Trophoblast cell (in vitro differentiated cells and primary cell): ENCODE data around the gene TACC2.

ENCODE experiments used
- DNase-seq, 2 donors: peaks; one replicate each; pipeline ENCODE4 v3.0.0-alpha.2; 2016
- H2AFZ ChIP-seq: 2 replicates; pipeline ENCODE4 v1.6.1; 2013; ENCODE audit warnings: low read length, moderate library complexity, mild to moderate bottlenecking; ENCODE audit not compliant: insufficient read depth, poor library complexity
- H2AK5ac ChIP-seq: 2 replicates; pipeline ENCODE4 v1.6.1; 2013; ENCODE audit warnings: mild to moderate bottlenecking, low read length
- H2BK120ac ChIP-seq: 2 replicates; pipeline ENCODE4 v1.6.1; 2013; ENCODE audit warnings: low read length, mild to moderate bottlenecking, moderate library complexity; ENCODE audit not compliant: insufficient read depth, poor library complexity
- H2BK12ac ChIP-seq: 2 replicates; pipeline ENCODE4 v1.6.1; 2013; ENCODE audit warnings: mild to moderate bottlenecking, low read length, moderate library complexity
- H2BK5ac ChIP-seq: 2 replicates; pipeline ENCODE4 v1.6.1; 2013; ENCODE audit warnings: low read length, low read depth, moderate library complexity, mild to moderate bottlenecking; ENCODE audit not compliant: poor library complexity
- H3K14ac ChIP-seq: 2 replicates; pipeline ENCODE4 v1.6.1; 2013; ENCODE audit warnings: mild to moderate bottlenecking, low read length
- H3K18ac ChIP-seq: 2 replicates; pipeline ENCODE4 v1.6.1; 2013; ENCODE audit warnings: mild to moderate bottlenecking, low read length
- H3K23ac ChIP-seq: 2 replicates; pipeline ENCODE4 v1.6.1; 2013; ENCODE audit warnings: low read length
- H3K27ac ChIP-seq: 2 replicates; pipeline ENCODE4 v1.5.1; 2013; ENCODE audit warnings: low read depth, mild to moderate bottlenecking, inconsistent platforms, low read length, moderate library complexity
- H3K27me3 ChIP-seq: 2 replicates; pipeline ENCODE4 v1.6.1; 2013; ENCODE audit warnings: inconsistent platforms, mild to moderate bottlenecking, low read length, moderate library complexity; ENCODE audit not compliant: insufficient read depth
- H3K36me3 ChIP-seq, 2 experiments: 1 replicate in 1 of 2; 2 replicates in 1 of 2; pipeline ENCODE4 v1.6.1; 2013; ENCODE audit warnings: low read length in 2 of 2, mild to moderate bottlenecking in 2 of 2, moderate library complexity in 1 of 2; ENCODE audit not compliant: insufficient read depth in 2 of 2, control insufficient read depth in 1 of 2
- H3K4ac ChIP-seq: 2 replicates; pipeline ENCODE4 v1.6.1; 2013; ENCODE audit warnings: low read depth, mild to moderate bottlenecking, low read length, moderate library complexity
- H3K4me1 ChIP-seq, 2 experiments: 1 replicate in 1 of 2; 2 replicates in 1 of 2; pipeline ENCODE4 v1.6.1; 2013; ENCODE audit warnings: low read length in 2 of 2, mild to moderate bottlenecking in 2 of 2, moderate library complexity in 1 of 2; ENCODE audit not compliant: insufficient read depth in 2 of 2, control insufficient read depth in 1 of 2
- H3K4me2 ChIP-seq: 2 replicates; pipeline ENCODE4 v1.6.1; 2013; ENCODE audit warnings: inconsistent platforms, mild to moderate bottlenecking, low read length, moderate library complexity
- H3K4me3 ChIP-seq: 2 replicates; pipeline ENCODE4 v1.5.1; 2013; ENCODE audit warnings: mild to moderate bottlenecking, low read depth, low read length, inconsistent platforms
- H3K79me1 ChIP-seq: one replicate; pipeline ENCODE4 v1.6.1; 2013; ENCODE audit warnings: low read length
- H3K79me2 ChIP-seq: 2 replicates; pipeline ENCODE4 v1.6.1; 2013; ENCODE audit warnings: low read length, mild to moderate bottlenecking; ENCODE audit not compliant: control insufficient read depth, insufficient read depth, poor library complexity
- H3K9ac ChIP-seq: 2 replicates; pipeline ENCODE4 v1.6.1; 2013; ENCODE audit warnings: mild to moderate bottlenecking, low read length
- H3K9me3 ChIP-seq: 2 replicates; pipeline ENCODE4 v1.6.1; 2013; ENCODE audit warnings: low read depth, mild to moderate bottlenecking, control low read depth, inconsistent platforms, low read length; ENCODE audit not compliant: insufficient read depth
- H4K12ac ChIP-seq: 2 replicates; pipeline ENCODE4 v1.6.1; 2013; ENCODE audit warnings: low read depth, mild to moderate bottlenecking, low read length, moderate library complexity
- H4K8ac ChIP-seq: 2 replicates; pipeline ENCODE4 v1.6.1; 2013; ENCODE audit warnings: low read depth, mild to moderate bottlenecking, low read length, moderate library complexity
- H4K91ac ChIP-seq: one replicate; pipeline ENCODE4 v1.6.1; 2013; ENCODE audit warnings: low read depth, mild to moderate bottlenecking, low read length, moderate library complexity
- WGBS: extraction: QIAGEN DNeasy Blood & Tissue Kit; methylation state at CpG from one replicate; pipeline ENCODE4 v1.1.7; 2013; ENCODE audit warnings: missing lambda C conversion rate; ENCODE audit not compliant: insufficient read length, insufficient coverage; ENCODE audit errors: extremely low coverage; 5-methylcytosine and 5-hydroxymethylcytosine counted together

The TACC2 gene

DNA sequence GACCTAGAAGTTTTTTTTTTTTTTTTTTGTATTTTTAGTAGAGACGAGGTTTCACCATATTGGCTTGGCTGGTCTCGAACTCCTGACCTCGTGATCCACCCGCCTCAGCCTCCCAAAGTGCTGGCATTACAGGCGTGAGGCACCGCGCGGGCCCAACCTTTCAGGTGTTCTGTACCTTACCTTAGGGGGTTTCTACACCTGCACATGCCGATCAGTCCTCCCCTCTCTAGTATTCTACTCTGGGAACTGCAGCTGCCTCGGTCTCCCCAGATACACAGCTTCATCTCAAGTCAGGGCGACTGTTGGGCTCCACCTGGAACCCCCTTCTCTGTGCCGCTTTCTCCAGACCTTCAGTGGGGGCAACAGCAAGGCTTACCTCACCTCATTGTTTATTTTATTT, 79.9 kb downstream of the TACC2 start:
- H4K8ac ChIP-seq = no peak overlapping the region
- no peak overlapping the region for H3K4me2 ChIP-seq
- H3K9me3 ChIP-seq = no peaks in the 10 kb centered on the region
- H4K91ac ChIP-seq = no peak overlapping the region
- H3K79me2 ChIP-seq = no peaks in the 10 kb centered on the region
- no peak overlapping the region for H3K4ac ChIP-seq
- no peak overlapping the region for H3K14ac ChIP-seq
- WGBS = no CpG with 5 or more reads among the region's 12 CpGs
- no peak overlapping the region for H2BK5ac ChIP-seq
- H2BK12ac ChIP-seq = no peak overlapping the region
- H4K12ac ChIP-seq = no peak overlapping the region
- no peak overlapping the region for H2AFZ ChIP-seq
- no peaks in the 10 kb centered on the region for H3K36me3 ChIP-seq
- no peaks in the 10 kb centered on the region for H3K79me1 ChIP-seq
- H3K4me3 ChIP-seq = no peak overlapping the region
- no peak overlapping the region for H3K18ac ChIP-seq
- H3K27ac ChIP-seq = no peak overlapping the region
- H3K23ac ChIP-seq = no peak overlapping the region
- no peak overlapping the region for H3K9ac ChIP-seq
- H3K4me1 ChIP-seq = no peaks in the 10 kb centered on the region
- DNase-seq = no peak
- H2AK5ac ChIP-seq = no peak overlapping the region
- no peaks in the 10 kb centered on the region for H3K27me3 ChIP-seq
- no peak overlapping the region for H2BK120ac ChIP-seq

DNA sequence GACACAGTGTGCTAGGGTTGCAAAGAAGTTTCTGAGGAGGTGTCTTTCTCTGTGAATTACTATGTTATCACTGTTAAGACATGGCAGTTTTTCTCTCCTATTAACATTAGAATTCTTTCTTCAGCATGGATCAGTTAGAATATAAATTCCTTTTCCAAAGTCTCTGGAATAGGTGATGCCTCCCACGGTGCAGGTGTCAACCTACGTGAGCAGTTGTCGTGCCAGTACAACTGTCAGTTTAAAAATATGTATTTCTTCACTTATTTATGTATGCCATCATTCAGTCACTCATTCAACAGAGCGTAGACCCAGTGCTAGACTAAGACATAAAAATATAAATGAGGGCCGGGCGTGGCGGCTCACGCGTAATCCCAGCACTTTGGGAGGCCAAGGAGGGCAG, 83.5 kb downstream of the TACC2 start:
- Histone ChIP-seq H3K9me3 (no peaks in the 10 kb centered on the region), H3K27me3 (no peaks in the 10 kb centered on the region), H3K18ac (no peak overlapping the region), H3K4me3 (no peak overlapping the region), H3K9ac (no peak overlapping the region), H2BK5ac (no peak overlapping the region), H3K79me1 (no peaks in the 10 kb centered on the region), H3K79me2 (no peaks in the 10 kb centered on the region), H2BK12ac (no peak overlapping the region), H3K14ac (no peak overlapping the region), H4K91ac (no peak overlapping the region), H2BK120ac (no peak overlapping the region), H3K4ac (no peak overlapping the region), H3K23ac (no peak overlapping the region), H3K4me2 (no peak overlapping the region), H2AFZ (no peak overlapping the region), H2AK5ac (no peak overlapping the region), H3K27ac (no peak overlapping the region), H4K12ac (no peak overlapping the region), H4K8ac (no peak overlapping the region), H3K4me1 (no peaks in the 10 kb centered on the region), H3K36me3 (no peaks in the 10 kb centered on the region)
- no CpG with 5 or more reads among the region's 9 CpGs for WGBS
- peak in 1 of 2 donors; percentile 12 for DNase-seq

DNA sequence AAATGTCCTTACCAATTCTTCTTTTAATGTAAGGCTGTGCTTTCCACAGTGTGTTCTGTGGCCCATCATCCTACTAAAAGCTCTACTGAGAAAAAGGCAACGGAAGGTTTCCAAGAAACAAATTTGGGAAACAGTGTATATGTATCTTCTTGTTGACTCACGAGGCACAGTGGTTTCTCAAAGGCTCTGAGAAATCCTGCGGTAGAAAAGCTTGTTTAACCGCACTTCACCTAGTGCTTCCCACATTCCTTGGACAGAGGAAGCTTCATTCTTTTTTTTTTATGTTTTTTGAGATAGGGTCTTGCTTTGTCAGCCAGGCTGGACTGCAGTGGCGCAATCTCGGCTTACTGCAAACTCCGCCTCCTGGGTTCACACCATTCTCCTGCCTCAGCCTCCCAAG, 84.5 kb downstream of the TACC2 start:
- WGBS = no CpG with 5 or more reads among the region's 7 CpGs
- H4K8ac ChIP-seq = no peak overlapping the region
- H2BK120ac ChIP-seq = no peak overlapping the region
- no peak overlapping the region for H4K12ac ChIP-seq
- H3K27me3 ChIP-seq = no peaks in the 10 kb centered on the region
- H3K4me2 ChIP-seq = no peak overlapping the region
- peak; percentile 46 to 89 for DNase-seq
- no peak overlapping the region for H2AFZ ChIP-seq
- H4K91ac ChIP-seq = no peak overlapping the region
- no peaks in the 10 kb centered on the region for H3K4me1 ChIP-seq
- no peak overlapping the region for H3K27ac ChIP-seq
- H3K9ac ChIP-seq = no peak overlapping the region
- H2BK12ac ChIP-seq = no peak overlapping the region
- H3K18ac ChIP-seq = no peak overlapping the region
- H3K9me3 ChIP-seq = no peaks in the 10 kb centered on the region
- no peaks in the 10 kb centered on the region for H3K79me2 ChIP-seq
- H3K14ac ChIP-seq = no peak overlapping the region
- no peak overlapping the region for H2AK5ac ChIP-seq
- no peak overlapping the region for H3K23ac ChIP-seq
- no peak overlapping the region for H3K4ac ChIP-seq
- no peak overlapping the region for H2BK5ac ChIP-seq
- H3K79me1 ChIP-seq = no peaks in the 10 kb centered on the region
- no peak overlapping the region for H3K4me3 ChIP-seq
- H3K36me3 ChIP-seq = no peaks in the 10 kb centered on the region

DNA sequence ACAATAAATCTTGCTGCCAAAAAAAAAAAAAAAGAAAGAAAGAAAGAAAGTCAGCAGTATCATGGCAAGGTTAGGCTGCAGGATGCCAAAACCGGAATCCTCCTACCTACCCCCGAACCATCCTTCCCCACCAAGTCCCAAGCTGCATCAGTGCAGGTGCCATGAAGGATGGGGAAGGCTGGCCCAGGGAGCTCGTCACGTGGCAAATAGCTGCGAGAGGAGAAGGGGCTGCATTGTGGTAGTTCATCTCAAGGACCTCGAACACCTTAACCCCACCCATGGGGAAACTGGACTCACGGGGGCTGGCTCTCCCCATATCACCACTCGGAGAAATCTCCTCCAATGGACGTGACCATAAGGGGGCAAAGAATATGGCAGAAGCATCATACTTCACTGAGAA, 86.2 kb downstream of the TACC2 start:
- no peaks in the 10 kb centered on the region for H3K36me3 ChIP-seq

More for the DNA sequence above, 86.2 kb downstream of the TACC2 start:
- H3K4ac ChIP-seq = no peak overlapping the region
- H3K14ac ChIP-seq = no peak overlapping the region
- no peak overlapping the region for H2AFZ ChIP-seq
- DNase-seq = no peak
- no peak overlapping the region for H2BK5ac ChIP-seq
- H4K8ac ChIP-seq = no peak overlapping the region
- no peak overlapping the region for H3K27ac ChIP-seq
- H3K9ac ChIP-seq = no peak overlapping the region
- H3K4me2 ChIP-seq = no peak overlapping the region
- no peak overlapping the region for H3K23ac ChIP-seq
- no peaks in the 10 kb centered on the region for H3K79me2 ChIP-seq
- WGBS = no CpG with 5 or more reads among the region's 9 CpGs
- H2AK5ac ChIP-seq = no peak overlapping the region
- H2BK120ac ChIP-seq = no peak overlapping the region
- no peak overlapping the region for H4K12ac ChIP-seq
- H3K79me1 ChIP-seq = no peaks in the 10 kb centered on the region
- H3K4me3 ChIP-seq = no peak overlapping the region
- no peaks in the 10 kb centered on the region for H3K9me3 ChIP-seq
- H3K18ac ChIP-seq = no peak overlapping the region
- no peaks in the 10 kb centered on the region for H3K4me1 ChIP-seq
- H2BK12ac ChIP-seq = no peak overlapping the region
- H3K27me3 ChIP-seq = no peaks in the 10 kb centered on the region
- no peak overlapping the region for H4K91ac ChIP-seq
